ENCODE results near the gene IFT81.
"Not testable (repeated sequence)": the region's sequence is repeated elsewhere in the genome, so short reads cannot be mapped to it uniquely, and the experiment has no call there.

IFT81 gene, protein sequence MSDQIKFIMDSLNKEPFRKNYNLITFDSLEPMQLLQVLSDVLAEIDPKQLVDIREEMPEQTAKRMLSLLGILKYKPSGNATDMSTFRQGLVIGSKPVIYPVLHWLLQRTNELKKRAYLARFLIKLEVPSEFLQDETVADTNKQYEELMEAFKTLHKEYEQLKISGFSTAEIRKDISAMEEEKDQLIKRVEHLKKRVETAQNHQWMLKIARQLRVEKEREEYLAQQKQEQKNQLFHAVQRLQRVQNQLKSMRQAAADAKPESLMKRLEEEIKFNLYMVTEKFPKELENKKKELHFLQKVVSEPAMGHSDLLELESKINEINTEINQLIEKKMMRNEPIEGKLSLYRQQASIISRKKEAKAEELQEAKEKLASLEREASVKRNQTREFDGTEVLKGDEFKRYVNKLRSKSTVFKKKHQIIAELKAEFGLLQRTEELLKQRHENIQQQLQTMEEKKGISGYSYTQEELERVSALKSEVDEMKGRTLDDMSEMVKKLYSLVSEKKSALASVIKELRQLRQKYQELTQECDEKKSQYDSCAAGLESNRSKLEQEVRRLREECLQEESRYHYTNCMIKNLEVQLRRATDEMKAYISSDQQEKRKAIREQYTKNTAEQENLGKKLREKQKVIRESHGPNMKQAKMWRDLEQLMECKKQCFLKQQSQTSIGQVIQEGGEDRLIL

DNA sequence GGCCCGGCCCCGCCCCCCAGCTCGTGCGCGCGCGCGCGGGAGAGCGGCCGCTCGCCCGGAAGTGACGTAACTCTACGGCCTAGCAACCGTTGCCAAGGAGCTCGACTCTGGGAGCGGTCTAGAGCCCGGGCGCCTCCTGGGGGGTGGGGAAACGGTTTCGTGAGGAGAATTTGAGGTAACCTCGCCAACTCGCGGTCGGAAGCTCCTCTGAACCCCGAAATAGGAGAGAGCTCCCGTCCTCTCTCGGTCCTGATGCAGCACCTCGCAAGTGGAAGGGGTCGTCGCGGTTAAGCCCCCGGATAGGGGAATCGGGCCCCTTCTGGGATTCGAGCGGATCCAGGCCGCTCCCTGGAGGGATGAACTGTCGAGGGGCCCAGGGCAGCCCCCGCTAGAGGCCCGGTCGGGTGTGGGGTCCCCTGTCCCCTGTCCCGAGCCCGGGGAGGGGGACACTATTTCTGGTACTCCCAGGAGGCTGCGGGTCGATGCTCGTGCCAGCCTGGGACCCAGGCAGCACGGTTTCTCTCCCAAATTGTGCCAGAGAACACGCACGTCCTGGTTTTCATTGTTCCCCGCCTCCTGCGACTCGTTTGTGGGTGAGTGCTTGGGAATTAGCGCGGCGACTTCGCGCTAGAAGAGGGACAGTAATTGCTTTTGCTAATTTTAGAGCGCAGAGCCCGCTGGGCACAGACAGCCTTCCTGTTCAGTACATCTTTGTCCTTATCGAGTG, at the start of gene IFT81:
Gene IFT81, plus strand, starts transcription at position 89 of the 727 bp plus-strand sequence. CDS start 3,024 bp downstream, outside the sequence.
- DNase-seq = peak; percentile 95 to 98

DNA sequence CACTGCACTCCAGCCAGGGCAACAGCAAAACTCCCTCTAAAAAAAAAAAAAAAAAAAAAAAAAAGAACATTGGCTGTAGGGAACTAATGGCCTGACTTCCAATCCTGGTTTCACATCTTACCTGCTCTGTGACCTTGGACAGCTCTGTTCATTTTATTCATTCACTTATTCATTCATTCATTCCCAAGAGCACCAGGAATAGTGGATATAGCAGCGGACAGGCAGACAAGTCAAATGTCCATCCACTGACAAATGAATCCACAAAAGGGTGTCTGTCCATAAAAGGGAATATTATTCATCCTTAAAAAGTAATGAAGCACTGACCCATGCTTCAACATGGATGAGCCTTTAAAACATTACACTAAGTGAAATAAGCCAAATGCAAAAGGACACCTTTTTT, 48.3 kb upstream of the IFT81 start:
- no peak for DNase-seq

DNA sequence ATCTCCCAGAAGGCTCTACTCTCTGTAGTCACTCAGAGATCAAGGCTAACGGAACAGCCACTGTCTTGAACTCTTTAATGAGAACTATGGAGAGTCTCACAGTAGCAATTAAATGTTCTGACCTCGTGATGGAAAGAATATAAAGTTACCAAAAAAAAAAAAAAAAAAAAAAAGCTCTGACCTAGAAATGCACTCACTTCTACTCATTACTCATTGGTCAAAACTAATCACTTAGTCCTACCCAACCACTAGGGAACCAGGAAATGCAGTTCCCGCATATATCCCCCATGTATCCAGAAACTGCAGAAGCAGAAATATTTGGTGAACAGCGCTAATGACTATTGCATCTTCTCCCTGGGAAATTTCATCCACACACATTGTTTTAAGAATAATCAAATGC, 46.4 kb upstream of the IFT81 start:
- DNase-seq = no peak

DNA sequence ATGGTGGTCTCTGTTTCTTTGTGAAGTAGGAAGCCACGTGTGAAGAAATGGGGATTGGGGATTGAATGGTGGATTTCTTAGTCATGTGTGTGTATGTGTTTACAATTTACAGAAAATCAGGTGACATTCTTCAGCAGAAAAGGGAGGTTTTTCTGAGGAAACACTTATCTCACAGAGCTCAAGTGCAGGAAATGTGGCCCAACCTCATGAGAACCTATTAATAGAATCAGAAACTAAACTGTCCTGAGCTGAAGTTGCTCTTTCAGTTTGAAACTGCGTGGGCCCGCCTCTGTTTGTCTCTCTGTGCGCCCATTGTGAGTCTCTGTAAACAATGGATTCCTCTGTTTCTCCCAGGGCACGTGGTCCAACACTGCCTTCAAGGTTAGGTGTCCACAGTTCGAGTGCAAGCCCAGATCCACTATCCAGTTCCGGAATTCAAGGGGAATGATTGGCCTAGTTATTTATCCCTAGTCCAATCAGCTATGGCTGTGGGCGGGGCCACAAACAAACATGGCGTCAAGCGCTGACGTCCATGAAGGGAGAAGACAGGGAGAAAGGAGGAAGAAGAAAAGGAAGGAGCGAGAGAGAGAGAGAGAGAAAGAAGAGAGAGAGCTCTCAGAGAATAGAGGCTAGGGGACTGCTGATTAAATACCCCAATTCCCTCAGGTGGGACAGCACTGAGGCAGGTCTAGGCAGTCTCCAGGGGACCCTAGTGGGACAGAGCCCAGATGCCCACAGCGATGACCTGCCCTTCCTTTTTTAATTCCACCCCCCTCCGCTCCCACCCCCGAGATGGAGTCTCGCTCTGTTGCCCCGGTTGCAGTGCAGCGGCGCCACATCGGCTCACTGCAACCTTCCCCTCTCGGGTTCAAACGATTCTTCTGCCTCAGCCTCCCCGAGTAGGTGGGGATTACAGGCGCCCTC, 44.4 kb upstream of the IFT81 start:
- peak; percentile 88 to 92 for DNase-seq

DNA sequence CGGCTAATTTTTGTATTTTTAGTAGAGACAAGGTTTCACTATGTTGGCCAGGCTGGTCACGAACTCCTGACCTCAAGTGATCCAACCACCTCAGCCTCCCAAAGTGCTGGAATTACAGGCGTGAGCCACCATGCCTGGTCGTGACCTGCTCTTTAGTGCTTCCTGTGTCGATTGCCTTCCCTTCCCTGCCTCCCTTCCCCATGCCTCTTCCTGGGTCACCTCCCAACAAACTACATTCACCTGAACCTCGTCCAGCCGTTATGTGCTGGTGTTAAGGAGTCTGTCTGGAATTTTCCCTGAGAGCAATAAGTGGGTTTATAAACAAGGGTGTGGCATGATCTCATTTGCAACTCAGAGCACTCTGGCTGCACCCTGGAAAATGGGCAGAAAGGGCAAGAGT, 43.7 kb upstream of the IFT81 start:
- no peak for DNase-seq

DNA sequence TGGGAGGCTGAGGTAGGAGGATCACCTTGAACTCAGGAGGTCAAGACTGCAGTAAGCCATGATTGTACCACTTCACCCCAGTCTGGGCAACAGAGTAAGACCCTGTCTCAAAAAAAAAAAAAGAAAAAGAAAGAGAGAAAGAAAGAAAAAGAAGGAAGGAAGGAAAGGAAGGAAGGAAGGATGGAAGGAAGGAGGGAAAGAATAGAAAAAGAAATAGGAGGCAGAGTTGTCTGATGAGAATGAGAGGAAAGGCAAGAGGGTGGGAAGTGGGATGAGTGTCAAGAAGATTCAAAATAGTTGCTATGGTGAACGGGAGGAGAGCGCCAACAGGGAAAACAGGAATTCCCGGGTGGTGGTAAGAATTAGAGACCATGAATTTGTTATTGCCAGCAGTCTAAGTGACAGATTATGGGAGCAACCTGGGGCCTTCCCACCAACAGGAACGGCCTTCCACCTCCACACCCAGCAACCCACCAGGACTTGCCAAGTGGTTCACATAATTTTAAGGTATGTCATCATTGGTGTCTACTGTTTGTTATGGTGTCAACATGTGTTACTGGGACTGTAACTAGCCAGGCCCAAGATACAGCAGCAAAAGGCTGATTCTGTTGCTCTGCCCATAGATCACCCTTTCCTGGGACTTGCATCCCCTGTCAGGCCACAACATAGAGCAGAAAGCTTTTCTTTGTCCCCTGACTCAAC, 39.7 kb upstream of the IFT81 start:
- DNase-seq = no peak

DNA sequence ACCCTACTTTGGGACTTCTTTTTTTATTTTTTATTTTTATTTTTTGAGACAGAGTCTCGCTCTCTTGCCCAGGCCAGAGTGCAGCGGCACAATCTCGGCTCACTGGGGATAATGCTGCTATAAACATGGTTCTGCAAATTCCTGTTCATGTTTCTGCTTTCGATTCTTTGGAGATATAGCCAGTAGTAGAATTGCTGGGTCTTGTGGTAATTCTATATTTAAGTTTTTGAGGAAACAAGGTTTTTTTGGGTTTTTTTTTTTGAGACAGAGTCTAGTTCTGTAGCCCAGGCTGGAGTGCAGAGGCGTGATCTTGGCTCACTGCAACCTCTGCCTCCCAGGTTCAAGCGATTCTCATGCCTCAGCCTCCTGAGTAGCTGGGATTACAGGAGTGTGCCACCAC, 35.9 kb upstream of the IFT81 start:
- not testable (repeated sequence) for DNase-seq

DNA sequence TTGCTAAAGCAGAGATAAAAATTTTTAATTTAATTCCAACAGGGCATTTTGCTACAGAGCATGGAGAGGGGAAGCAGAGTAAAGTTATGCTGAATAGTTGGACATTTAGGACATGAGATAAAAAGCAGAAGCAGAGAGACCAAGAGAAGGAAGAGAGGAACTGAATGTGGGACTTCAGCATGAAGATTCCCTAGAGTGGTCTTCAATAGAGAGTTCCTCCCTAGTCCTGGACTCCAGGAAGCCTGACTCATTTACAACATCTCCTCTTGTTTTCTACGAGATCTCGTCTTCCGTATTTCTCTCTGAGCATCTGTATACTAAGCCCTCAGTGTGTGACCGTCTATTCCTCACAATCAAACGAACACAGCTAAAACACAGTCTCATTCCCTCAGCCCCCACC, 35.2 kb upstream of the IFT81 start:
- no peak for DNase-seq

DNA sequence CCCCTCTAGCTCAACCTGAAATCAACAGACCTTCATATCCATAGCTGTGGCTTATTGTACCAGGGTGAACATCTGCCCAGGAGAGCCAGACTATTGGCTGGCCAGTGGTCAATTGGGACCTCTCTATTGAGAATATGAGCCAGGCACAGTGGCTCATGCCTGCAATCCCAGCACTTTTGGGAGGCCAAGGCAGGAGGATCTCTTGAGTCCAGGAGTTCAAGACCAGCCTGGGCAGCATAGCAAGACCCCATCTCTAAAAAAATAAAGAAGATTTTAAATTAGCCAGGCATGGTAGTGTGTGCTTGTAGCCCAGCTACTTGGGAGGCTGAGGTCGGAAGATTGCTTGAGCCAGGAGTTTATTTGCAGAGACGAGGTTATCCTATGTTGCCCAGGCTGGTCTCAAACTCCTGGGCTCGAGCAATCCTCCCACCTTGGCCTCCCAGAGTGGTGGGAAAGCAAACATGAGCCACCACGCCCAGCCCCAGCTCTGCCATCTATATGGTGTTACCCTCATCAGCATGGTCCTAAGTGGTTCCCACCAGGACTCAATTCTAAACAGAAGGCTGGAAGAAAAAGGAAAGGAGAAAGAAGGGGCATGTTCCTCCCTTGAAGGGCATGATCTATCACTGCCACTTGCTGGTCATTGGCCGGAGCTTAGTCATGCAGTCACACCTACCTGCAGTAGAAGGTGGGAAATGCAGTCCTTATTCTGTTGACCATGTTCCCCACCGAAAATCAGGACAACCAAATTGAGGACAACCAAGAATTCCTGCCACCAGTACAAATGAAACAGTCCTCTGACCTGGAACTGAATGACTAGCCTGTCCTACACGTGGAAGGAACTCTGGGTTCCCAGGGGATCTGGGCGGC, 33.7 kb upstream of the IFT81 start:
- DNase-seq = no peak

DNA sequence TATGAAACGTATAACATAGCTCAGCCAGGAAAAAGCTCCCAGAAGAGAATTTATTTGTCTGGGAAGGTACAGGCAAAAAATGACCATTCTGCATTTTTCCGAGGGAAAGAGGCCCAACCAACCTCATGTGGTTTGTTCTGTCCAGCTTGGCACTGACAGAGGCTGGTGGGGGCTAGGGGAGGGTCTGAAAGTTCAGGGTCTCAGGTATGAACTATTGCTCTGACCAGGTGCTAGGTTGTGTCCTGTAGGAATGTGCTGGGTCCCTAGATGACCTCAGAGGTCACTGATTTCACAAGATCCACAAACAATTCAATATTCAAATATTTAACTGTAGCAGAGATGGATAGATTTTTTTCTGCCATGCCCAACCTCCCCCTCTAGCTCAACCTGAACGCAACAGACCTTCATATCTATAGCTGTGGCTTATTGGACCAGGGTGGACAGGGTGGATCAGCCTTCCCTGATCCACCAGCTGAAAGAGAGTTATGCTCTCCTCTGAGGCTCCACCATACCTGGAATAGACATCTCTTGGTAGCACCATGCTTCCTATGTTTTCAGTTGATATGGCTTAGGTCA, 32.9 kb upstream of the IFT81 start:
- no peak for DNase-seq

DNA sequence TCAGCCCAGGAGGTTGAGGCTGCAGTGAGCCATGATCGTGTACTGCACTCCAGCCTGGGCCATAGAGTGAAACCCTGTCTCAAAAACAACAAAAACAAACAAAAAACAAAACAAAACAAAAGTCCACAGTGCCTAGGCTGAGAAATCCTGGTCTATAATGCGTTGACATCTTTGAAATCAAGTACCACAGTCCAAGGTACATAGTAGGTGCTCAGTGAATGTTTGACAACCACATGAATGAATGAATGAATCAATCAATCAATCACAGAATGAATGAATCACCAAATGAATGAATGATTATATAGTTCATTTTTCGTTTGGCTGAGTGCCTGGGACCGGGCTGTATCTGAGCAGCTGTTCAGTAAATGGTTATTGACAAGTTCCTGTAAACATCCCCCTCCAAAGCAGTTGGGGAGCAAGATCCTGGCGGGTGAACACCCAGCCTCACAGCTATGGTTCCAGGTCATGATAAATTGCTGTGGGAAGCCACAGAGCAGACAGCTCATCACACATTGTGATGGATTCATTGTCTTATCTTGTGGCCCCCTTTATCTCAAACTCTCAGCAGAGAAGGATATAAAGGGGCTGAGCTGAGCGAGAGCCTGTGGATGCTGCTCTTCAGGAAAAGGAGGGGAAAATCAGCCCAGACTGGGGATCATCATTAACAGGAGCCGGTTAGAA, 30.4 kb upstream of the IFT81 start:
- DNase-seq = no peak

DNA sequence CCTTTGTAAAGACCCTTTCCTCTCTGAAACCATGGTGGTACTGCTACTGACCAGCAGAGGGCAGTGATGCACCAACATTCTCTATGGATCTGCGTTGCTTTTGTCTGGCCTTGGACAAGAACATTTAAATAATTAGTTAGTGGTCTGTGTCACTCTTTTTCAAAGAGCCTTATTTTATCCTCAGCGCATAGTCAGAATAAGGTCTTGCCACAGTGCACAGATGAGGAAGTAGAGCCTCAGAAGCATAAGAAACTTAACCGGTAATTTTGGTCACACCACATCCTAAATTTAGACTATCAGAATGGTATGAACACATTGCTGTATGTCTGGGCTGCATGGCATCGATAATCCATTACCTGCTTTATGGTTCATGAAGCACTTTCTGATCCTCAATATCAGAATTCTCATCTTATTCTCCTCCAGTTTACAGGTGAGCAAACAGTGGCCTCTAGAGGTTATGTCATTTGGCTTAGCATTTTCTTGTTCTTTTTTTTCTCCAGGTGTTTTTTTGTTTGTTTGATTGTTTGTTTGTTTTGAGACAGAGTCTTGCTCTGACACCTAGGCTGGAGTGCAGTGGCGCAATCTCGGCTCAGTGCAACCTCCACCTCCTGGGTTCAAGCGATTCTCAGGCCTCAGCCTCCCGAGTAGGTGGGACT, 23.7 kb upstream of the IFT81 start:
- peak; percentile 69 to 73 for DNase-seq

DNA sequence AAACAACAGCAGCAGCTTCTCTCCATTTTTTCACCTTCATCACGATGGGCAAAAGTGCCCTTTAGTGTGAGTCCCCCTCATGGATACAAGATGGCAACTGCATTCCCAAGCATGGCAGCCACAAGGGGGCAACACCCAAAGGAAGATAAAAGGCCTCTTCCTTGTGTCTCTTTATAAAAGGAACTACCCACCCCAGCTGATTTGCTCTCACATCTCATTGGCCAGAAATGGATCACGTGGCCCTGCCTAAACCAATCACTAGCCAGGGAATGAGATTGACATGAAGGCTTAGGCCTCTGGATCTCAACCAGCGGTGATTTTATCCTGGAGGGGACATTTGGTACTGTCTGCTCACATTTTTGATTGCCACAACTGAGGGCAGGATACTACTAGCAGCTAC, 21.9 kb upstream of the IFT81 start:
- peak; percentile 13 to 50 for DNase-seq

DNA sequence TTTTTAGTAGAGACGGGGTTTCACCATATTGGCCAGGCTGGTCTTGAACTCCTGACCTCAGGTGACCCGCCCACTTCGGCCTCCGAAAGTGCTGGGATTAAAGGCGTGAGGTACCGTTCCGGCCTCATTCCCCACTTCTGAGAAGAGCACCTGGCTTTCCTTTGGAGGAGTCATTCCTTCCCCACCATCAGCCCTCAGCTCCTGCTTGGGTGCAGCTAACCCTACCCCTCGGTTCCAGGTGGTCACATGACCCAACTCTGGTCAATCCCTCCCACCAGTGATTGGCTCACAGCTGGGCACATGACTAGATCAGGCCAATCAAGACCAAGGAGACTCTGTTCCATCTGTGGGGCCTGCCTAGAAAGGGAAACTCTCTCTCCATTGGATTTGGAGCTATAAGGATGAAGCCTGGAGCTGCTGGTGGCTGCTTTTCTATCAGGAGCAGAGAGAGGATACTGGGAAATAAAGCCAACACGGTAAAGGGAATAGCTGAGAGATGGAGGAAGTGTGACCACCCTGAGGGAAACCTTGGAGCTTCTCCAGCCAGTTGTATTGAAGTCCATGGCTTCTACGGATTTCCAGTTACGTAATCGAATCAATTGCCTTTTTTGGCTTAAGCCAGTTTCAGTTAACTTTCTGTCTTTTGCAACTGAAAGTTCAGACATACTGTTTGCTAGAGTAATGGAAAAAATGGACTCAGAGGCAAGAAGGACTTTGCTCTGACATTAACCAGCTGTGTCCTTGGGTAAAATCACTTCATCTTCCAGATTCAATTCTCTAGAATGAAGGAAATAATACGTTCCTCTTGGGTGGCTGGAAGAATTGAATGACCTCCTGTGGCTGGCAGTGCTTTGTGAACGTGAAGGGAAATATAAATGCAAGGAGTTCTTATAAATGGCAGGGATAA, 19.7 kb upstream of the IFT81 start:
- no peak for DNase-seq

DNA sequence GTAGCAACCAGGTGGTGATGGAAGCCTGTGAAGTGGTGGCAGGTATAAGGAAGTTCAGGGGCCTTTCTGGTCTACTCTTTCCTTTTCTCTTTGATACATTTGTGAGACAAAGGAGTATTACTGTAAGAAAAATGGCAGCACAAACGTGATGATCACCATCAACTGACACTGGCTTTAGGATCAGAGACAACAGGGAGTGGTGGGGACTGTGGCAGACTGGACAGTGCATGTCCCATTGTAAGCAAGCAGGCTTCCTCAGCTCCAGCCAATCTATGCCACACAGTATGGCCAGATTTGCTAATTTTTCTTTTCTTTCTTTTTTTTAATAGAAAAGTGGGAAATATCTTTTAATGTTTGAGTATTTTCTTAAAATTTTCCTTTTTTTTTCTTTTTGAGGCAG, 19.0 kb upstream of the IFT81 start:
- no peak for DNase-seq

DNA sequence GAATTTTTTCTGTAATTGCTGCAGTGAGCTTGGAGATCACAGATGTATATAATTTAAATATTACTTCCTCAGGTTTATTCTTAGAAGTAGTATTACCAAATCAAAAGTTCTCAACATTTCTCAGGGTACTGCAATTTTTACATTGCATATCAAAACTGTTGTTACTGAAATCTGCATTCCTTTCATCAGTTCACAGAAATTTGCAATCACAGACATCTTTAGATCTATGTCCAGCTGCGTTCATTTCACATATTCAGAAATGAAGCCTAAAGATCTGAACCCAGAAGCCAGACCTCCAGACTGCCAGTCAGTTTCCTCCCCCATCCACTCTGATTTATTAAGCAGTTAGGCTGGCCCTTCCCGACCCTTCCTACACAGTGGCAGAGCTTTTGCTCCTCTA, 18.2 kb upstream of the IFT81 start:
- DNase-seq = no peak

DNA sequence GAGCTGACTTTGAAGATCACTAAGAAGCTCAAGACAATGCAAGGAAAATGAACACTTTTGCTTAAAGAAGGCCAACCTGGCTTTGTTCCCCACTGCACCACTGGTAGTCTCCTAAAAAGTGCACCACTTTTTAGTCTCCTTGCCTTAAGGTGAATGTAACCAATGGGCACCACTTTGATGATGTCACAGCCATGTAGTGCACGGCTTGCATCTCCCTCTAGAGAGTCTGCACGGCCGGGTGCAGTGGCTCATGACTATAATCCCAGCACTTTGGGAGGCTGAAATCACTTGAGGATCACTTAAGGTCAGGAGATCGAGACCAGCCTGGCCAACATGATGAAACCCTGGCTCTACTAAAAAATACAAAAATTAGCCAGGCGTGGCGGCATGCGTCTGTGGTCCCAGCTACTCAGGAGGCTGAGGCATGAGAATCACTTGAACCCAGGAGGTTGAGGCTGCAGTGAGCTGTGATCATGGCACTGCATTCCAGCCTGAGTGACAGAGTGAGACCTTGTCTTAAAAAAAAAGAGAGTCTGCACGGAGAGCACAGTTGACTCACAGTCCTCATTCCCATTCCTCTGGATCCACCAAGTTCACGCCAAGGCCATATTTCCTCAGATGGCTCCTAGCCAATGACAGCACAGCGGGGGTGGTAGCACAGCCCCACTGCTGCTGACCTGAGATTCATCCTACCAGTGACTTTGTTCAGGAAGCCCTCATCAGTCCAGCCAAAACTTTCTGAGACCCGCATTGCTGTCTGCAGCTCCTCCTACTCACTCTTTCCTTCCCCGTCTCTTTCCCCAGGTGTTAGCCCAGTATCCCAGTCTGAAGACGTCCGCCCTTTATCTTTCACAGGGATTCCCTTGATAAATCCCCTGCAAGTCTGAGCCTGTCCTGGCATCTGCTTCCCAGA, 16.5 kb upstream of the IFT81 start:
- no peak for DNase-seq

All from CD4-positive, alpha-beta T cell treated with Interferon alpha-2 for 1 hour (primary cell).